GM12872 (cell line): ENCODE results near the gene CDK14.

ENCODE experiments used
- CTCF ChIP-seq: IDR thresholded peaks from 3 replicates; pipeline ENCODE4 v1.5.1; 2011; ENCODE audit warnings: low read depth, mild to moderate bottlenecking, low read length, moderate library complexity; ENCODE audit not compliant: insufficient read depth

The CDK14 gene

GRCh38 chr7:90747516-90747915, 151.4 kb downstream of the CDK14 start:
- TF ChIP-seq CTCF = no peak

GRCh38 chr7:90749262-90749661, 153.1 kb downstream of the CDK14 start:
- no peak for TF ChIP-seq CTCF

GRCh38 chr7:90749774-90750173, 153.7 kb downstream of the CDK14 start:
- peak; percentile 40; the same call in 2 of the 3 replicates for TF ChIP-seq CTCF

- TF ChIP-seq CTCF = no peak
Measured at GRCh38 chr7:90751595-90751994, 155.5 kb downstream of the CDK14 start.

GRCh38 chr7:90752051-90752450, 155.9 kb downstream of the CDK14 start:
- no peak for TF ChIP-seq CTCF

- TF ChIP-seq CTCF = no peak
Measured at GRCh38 chr7:90755041-90755440, 158.9 kb downstream of the CDK14 start.

- TF ChIP-seq CTCF = no peak
Measured at GRCh38 chr7:90756366-90756765, 160.2 kb downstream of the CDK14 start.
